Lower leg skin (tissue), 4 donors: ENCODE data around the gene GRK1. TPM values are rescaled to one million over a fixed set of nuclear protein-coding genes. Genes with fewer than 3 reads are reported as not detected.
A peak's percentile ranks its signal among the peaks of the same experiment; 100 is the strongest.

Experiments
- DNase-seq, 2 donors: peaks; one replicate each; pipeline ENCODE4 v3.0.0-alpha.2; 2019; ENCODE audit warnings: low spot score in 2 of 2
- H3K4me3 ChIP-seq: fragments of 200-600 bp; sonication (generic); 2 replicates; pipeline ENCODE4 v1.5.1; 2017; ENCODE audit warnings: mild to moderate bottlenecking, low read depth; ENCODE audit not compliant: poor library complexity, severe bottlenecking
- CTCF ChIP-seq, 3 donors: fragments of 450-650 bp; IDR thresholded peaks; one replicate each; pipeline ENCODE4 v1.5.1; 2016; ENCODE audit warnings: antibody characterized with exemption in 3 of 3, mild to moderate bottlenecking in 3 of 3, moderate library complexity in 2 of 3
- POLR2A ChIP-seq, 2 donors: fragments of 450-650 bp; IDR thresholded peaks; one replicate each; pipeline ENCODE4 v1.6.1; 2016 to 2017; ENCODE audit warnings: antibody characterized with exemption in 2 of 2, mild to moderate bottlenecking in 1 of 2, moderate library complexity in 1 of 2
- WGBS, 2 donors: methylation state at CpG; one replicate each; pipeline ENCODE4 v1.1.5; 2018; 5-methylcytosine and 5-hydroxymethylcytosine counted together
- intact Hi-C: fragments of 100-400 bp; cut with DNase I; formaldehyde crosslinking; loops from one replicate; pipeline ENCODE4 v1.15.0; 2023; ENCODE audit warnings: low total_unique reads
- total RNA-seq, 4 donors: library from RNA; depleted of rRNA; stranded (reverse); fragments of >200 nt; gene quantifications; one replicate each; pipeline ENCODE4 v1.1.0, GENCODE V29; 2016

The GRK1 gene
- total RNA-seq, 4 donors from 2014 or later: not detected

- TF ChIP-seq CTCF (IDR thresholded peaks at IDR 0.05) (no peak), POLR2A (IDR thresholded peaks at IDR 0.05) (no peak)
- intact Hi-C loops: no loop called here
- peak in 1 of 2 donors; percentile 67 for DNase-seq
Observed at GRCh38 chr13:113664751-113665596, 2.0 kb upstream of the GRK1 start.

GRCh38 chr13:113665597-113666328, 1.3 kb upstream of the GRK1 start:
- DNase-seq: peak in 1 of 2 donors; percentile 58
- WGBS, 2 donors: 61 to 87% methylated on average over 3 of the region's 3 CpGs
- H3K4me3 ChIP-seq: no peak overlapping the region
- intact Hi-C loops: no loop called here
- TF ChIP-seq CTCF (IDR thresholded peaks at IDR 0.05): no peak
- TF ChIP-seq POLR2A (IDR thresholded peaks at IDR 0.05): no peak

More at GRCh38 chr13:113664751-113665596, 2.0 kb upstream of the GRK1 start:
- H3K4me3 ChIP-seq: no peak overlapping the region
- 66 to 69% methylated on average over 21 of the region's 21 CpGs for WGBS, 2 donors

GRCh38 chr13:113666329-113666670, 719 bp upstream of the GRK1 start:
- WGBS, 2 donors: 89 to 97% methylated on average over 2 of the region's 2 CpGs
- no peak overlapping the region for H3K4me3 ChIP-seq
- intact Hi-C loops: no loop called here
- peak in 1 of 2 donors; percentile 36 for DNase-seq
- no peak for TF ChIP-seq CTCF (IDR thresholded peaks at IDR 0.05)
- TF ChIP-seq POLR2A (IDR thresholded peaks at IDR 0.05): no peak

GRCh38 chr13:113667771-113668490, 912 bp downstream of the GRK1 start:
- peak in 1 of 2 donors; percentile 79 for DNase-seq
- no peak for TF ChIP-seq POLR2A (IDR thresholded peaks at IDR 0.05)
- TF ChIP-seq CTCF (IDR thresholded peaks at IDR 0.05): no peak
- 90 to 92% methylated on average over 26 to 29 of the region's 29 CpGs for WGBS, 2 donors
- H3K4me3 ChIP-seq: no peak overlapping the region
- intact Hi-C loops: no loop called here

- WGBS, 2 donors: 70 to 77% methylated on average over 18 to 22 of the region's 24 CpGs
- TF ChIP-seq CTCF (IDR thresholded peaks at IDR 0.05): no peak
- TF ChIP-seq POLR2A (IDR thresholded peaks at IDR 0.05): no peak
- DNase-seq: peak in 1 of 2 donors; percentile 80
- intact Hi-C loops: no loop called here
- H3K4me3 ChIP-seq: no peak overlapping the region
Observed at GRCh38 chr13:113668491-113668971, 1.5 kb downstream of the GRK1 start.
